T follicular helper cell (primary cell): ENCODE results near the gene MED14.
"Not testable (repeated sequence)": the region's sequence is repeated elsewhere in the genome, so short reads cannot be mapped to it uniquely, and the experiment has no call there.

Experiments used
- DNase-seq: peaks from one replicate; pipeline ENCODE4 v3.0.0-alpha.2; 2020; ENCODE audit warnings: low read depth
- total RNA-seq, 2 experiments: gene quantifications; one replicate each; lab custom pipeline; 2026; lab: John Stamatoyannopoulos, UW

MED14 gene
- 39.8 to 66.2 reads per million in 2 experiments for total RNA-seq

DNA sequence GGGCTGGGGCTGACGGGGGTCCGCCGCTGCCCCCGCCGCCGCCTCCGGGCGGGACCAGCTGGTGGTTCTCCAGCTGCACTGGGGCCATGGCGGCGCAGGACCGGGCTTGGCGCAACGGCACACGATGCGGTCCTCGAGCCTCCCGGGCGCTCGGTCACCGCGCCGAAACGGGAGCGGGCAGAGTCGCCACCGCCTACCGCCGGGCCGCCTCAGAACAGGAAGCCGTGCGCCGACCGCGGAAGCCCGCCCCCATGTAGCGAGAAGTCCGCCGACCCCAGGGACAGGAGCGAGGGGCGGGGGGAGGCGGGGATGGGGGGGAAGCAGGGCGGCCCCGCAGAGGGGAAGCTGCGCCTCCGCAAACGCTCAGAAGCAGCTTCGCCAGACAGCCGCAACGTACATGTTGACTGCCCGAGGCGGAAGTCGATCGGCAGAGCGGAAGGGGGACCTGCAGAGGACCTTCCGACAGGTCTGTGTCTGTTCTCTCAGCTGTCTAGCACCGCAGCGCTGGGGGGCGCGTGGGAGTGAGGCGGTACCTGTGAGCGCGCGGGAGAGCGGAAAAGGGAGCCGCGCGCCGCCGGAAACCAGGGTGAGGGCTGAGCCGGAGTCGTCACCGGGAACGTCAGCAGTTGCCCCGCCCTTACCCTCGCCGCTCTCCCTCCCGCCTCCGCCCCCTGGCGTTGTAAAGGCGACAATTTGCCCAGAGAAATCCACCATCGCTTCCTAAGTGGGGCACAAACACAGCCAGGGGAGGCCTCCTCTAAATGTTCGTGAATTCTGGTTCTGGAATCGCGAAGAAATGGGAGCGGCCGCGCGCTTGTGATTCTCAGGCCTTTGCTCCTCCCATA lies at the start of gene MED14:
Gene MED14, minus strand, starts transcription at position 218 of the 845 bp plus-strand sequence. Its CDS starts 130 bp downstream, at position 88.
- DNase-seq: peak; percentile 94

DNA sequence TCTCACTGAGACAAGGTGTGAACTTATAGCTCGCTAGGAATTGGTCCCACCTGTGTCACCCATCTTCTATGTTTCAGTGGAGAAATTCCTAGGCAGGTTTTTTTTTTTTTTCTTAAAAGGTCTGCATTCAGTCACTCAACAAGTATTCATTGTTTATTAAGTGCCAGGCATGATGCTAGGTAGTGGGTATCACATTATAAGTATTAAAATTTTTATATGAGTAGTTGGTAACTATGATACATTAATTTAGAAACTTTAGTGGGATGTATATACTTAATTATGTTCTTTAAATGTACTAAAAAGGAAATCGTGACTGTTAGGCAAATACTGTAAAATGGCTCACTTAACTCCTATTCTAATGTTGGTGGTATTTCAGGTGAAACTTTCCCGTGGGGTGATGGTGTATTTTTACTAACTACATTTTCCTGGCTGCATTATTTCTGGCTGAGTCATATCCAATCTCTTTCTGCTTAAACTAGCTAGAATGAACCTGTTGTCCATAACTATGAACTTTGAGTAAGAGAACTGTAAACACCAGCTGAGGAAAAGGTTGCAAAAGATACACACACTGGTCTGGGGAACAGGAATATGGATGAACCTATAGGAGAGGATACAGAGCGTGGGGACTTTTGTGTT lies 49.3 kb upstream of the MED14 start:
- DNase-seq: no peak

DNA sequence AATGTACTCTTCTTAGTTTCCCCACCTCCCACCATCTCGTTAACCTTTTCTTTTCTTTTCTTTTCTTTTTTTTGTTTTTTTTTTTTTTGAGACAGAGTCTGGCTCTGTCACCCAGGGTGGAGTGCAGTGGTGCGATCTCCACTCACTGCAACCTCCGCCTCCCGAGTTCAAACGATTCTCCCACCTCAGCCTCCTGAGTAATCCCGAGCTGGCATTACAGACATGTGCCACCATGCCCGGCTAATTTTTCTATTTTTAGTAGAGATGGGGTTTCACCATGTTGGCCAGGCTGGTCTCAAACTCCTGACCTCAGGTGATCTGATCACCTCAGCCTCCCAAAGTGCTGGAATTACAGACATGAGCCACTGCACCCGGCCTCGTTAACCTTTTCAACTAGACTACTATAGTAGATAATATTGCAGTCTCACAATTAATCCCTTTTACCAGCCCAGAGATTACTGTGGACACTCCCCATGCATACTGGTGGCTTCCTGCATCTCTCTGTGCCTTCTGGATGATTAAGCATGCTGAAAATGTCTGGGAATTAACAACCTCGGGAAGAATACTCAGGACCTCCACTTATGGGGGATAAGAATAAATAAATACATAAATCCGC lies 47.4 kb upstream of the MED14 start:
- DNase-seq: not testable (repeated sequence)

DNA sequence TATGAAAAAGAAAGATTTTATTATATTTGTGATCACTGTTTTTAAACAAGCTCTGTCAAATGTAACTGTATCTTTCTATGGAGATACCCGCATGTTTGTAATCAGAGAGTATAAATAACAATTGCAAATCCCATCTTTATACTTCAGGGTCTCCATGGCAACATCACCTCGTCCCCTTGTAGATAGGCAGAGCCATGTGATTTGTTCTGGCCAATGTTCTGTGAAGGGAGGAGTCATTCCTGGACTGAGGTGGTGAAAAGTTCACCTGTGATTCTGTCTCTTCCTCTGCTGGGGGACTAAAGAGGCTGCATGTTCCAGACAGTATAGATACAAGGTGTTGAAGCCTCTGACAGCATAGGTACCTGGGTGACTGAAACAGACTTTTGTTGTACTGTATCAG lies 45.6 kb upstream of the MED14 start:
- DNase-seq: no peak

DNA sequence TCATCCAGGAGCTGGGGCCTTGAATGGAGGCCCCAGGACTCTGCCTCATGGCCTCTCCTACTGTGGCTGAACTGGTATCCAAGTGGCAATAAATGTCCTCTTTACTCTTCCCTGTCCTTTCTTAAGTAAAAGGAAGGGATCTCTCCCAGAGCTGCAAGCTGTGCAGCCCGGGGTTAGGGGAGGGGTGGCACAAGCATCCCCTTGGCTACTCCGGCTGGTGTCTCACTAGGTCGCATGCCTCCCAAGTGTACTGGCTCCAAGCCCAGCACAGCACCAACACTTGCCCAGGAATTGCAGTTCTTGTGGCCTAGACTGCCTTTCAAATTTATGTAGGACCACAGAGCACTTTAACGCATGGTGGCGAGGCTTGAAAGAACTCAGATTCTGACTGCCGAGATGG lies 44.7 kb upstream of the MED14 start:
- no peak for DNase-seq

DNA sequence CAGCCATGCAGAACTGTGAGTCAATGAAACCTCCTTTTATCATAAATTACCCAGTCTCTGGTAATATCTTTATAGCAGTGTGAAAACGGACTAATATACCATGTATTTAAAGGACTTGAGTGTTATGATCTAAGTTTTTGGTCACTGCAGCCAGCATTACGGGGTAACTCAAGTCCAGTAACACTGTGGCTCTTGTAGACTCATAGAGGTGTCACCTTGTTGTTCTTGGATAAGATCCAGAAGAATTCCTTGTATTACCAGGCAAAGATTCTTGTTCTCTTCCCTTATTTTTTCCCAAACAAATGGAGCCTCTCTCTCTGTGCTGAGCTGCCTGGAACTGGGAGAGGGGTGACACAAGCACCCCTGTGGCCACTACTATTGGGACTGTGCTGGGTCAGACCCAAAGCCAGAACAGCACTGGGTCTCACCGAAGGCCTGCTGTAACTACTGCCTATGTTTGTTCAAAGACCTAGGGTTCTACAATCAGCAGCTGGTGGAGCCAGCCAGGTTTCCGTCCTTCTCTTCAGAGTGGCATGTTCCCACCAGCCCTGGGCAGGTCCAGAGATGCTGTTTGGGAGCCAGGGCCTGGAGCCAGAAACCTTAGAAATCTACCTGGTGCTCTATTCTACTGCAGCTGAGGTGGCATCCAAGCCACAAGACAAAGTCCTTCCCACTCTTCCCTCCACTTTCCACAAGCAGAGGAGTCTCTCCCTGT lies 43.7 kb upstream of the MED14 start:
- DNase-seq: no peak

DNA sequence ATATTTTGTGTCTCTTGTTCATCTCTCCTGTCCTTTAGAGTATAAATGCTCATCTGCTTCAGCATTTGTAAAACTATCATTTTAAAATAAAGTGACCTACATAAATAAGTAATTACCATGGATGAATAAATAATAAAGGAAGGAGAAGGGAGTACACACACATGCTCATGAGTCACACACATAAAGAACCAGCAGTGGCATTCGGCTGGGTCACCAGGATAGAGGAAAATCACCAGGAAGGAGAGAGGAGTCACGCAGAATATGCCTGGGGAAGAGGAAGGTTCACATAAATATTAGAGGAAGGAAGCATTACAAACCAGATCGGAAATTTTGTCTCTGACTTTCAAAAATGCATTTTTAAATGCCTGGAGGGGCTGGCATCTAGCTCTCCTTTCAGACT lies 38.5 kb upstream of the MED14 start:
- no peak for DNase-seq

DNA sequence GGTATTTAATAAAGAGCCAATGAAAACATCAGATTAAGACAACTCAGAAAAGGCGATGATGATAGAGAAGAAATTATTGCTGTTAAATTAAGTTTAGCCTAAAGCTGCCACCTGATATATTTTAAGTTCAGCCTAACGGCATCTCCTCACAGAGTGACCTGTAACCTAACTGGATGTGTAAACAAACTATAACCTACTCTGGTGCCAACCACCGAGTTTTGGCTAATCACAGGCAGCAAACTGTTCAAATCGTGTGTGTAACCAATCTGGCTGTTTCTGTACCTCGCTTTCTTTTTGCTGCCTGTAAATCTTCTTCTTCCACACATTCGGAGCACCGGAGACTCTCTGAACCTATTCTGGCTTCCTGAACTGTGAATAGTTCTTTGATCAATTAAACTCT lies 37.8 kb upstream of the MED14 start:
- no peak for DNase-seq

DNA sequence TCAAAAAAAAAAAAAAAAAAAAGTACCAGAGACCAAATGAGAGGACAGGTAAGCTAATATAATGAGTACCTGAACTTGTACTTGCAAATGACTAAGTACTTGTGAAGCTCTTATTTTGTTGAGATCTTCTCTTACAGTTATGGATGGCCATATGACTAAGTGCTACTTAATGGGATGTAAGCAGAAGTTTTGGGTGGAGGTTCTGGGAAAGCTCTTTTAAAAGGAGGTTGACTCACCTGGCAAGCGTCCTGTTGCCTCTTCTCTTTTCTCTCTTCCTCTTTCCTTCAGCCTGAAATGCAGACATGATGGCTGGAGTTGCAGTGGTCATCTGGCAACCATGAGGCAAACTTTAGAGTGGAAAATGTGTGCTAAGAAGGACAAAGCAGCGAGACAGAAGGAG lies 36.9 kb upstream of the MED14 start:
- no peak for DNase-seq

DNA sequence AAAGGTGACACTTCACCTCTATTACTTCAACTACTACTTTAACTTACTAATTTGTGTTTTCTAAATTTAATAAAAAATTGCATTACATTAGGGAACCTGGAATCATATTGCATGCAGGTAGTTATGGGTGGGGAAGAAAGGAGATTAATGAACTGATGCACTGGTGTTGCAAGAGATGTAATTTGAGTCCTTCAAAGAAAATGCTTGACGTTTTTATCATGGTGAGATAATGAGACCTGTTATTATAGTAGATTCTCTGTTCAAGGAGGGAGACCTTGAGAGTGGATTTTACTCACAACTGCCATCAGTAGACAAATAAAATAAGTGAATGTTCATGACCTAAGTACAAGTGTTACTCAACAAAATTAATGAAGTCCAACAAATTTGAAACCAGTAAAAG lies 26.4 kb upstream of the MED14 start:
- DNase-seq: no peak

DNA sequence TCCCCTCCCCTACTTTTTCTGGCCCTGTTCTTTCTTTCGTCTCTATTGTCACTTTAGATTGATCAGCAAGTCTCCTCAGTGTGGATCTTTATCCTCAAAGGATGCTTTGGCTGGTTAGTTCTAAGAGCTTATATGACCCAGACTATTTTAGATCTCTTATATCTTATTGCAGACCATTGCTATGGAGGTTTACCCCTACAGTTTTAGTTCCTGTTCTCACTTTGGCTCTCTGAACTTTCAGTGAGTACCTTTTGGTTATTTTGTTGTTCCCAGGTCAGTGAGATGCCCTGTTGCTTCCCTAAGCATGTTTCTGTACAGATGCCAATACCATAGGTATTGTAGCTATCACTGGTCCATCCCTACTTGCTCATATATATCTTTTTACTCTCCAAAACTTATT lies 24.0 kb upstream of the MED14 start:
- DNase-seq: no peak

DNA sequence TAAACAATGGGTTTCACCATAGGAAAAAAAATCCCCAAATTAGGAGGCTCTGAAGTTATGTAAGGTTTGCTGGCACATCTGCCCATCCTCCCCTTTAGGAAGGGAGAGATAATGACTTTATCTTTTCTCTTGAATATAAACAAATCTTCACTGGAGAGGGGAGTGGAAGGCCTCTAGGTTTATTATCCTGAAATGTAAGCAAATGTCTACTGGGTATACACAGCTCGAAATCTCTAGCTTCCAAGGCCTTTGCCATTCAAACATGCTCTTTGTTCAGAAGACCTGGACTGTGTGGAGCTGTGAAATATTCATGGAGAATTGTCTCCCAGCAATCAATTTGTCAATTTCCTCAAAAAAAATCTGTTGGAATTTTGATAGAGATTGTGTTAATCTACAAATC lies 21.7 kb upstream of the MED14 start:
- no peak for DNase-seq

DNA sequence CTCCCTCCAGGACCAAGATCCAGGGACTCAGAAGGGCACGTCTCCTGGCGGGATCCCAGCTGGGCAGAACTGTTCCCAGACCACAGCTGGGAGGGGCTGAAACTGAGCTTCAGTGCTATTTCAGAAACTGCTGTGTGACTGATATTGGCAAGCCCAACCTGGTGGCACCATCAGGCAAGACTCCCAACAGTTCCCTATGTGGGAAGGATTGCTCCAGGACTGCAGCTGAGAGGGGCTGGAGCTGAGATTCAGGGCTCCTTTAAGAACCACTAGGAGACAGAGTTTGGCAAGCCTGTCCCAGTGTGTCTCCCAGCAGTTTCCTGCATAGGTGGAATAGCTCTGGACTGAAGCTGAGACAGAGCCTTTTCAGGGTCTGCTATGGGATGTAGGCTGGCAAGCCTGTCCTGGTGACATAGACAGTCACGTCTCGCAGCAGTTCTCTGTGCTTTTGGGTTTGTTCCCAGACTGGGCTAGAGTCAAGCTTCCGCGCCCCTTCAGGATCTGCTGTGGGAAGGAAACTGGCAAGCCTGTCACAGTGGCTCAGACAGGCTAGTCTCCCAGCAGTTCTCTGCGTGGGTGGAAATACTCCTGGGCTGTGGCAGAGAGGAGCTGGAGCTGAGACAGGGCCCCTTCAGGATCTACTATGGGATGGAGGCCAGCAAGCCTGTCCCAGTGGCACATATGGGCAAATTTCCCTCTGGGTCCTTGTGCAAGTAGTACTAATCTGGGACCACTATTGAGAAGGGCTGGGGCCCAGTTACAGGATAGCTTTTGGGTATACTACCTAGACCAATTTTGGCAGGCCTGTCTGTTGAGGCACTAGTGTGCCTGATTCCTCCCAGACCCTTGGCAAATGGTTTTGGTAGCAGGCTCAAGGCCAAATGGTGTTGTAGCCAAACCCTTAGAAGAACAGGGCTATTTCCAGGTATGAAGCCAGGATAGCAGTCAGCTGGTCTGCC lies 20.2 kb upstream of the MED14 start:
- no peak for DNase-seq

DNA sequence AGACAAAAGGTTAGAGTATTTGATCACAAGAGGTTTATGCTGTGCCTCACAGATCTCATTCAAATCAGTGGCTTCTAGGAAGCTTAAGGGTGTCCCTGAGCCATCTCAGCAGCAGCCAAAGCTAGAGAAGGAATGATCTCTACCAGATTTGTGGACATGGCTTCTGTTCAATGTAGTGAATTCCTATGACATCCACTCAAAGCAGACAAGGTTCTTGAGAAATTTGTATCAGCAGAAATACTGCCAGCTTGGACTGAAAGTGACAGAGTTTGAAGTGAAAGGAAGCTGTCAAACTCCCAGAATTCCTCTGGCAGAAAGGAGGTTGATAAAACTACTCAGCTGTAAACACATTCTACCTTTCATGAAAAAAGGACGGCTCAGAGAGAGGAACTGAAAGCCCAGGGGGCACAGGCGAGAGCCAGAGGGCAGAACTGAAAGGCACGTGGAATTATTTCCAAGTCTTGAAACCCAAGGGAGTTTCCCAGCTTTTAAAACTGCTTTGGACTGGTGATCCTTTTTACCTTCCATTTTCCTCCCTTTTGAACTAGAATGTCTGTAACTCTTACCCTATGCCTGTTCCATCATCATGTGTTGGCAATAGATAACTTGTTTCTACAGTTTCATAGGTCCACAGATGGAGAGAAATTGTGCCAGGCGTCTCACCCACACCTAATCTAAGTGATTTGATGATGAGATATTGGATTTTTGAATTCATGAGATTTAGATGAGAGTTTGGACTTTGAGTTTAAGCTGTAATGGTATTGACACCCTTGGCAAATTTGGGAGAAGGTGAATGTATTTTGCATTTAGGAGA lies 14.5 kb upstream of the MED14 start:
- no peak for DNase-seq

DNA sequence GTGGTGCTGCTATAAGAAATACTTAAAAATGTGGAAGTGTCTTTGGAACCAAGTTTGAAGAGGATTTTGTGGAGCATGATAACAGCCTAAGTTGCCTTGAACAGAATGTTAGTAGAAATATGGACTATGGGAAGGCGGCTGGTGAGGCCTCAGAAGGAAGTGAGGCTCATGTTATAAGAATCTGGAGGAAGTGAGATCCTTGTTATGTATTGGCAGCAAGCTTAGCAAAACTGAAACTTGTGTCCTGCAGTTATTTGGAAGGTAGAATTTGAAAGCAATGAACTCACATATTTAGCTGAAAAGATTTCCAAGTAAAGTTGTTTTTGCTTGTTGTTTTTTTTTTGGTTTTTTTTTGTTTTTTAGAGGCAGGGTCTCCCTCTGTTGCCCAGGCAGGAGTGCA lies 13.6 kb upstream of the MED14 start:
- DNase-seq: no peak

DNA sequence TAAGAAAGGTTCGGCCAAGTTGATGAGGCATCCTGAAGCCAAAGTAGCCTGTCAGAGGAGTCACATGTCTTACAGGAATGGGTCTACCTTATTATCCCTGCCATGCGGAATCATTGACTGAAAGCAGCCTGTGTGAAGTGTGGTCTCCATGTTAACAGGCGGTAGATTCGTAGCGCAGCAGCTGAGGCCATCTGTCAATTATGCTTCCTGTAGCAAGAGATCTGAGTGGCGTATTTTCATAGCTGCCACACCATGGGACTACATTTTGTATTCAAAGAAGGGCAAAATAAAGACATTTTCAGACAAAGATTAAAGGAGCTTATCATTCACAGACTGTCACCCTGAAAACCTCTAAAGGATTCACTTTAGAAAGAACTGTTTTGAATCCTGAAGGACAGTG lies 11.2 kb upstream of the MED14 start:
- DNase-seq: no peak

DNA sequence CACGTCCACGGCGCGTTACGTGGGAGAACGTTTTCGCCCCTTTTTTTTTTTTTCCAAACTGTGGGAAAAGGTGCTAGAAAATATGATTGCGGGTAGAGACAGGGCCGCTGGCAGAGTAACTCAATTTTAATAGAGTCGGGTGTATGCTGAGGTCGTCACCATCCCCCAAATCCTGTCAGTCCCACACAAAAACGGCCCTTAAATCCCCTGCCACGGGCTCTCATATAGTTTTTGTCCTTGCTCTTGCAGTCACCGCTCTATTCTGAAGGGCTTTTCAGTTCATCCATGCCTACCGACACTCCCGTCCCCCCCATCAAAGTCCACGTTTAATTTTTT lies 796 bp upstream of the MED14 start:
- no peak for DNase-seq

DNA sequence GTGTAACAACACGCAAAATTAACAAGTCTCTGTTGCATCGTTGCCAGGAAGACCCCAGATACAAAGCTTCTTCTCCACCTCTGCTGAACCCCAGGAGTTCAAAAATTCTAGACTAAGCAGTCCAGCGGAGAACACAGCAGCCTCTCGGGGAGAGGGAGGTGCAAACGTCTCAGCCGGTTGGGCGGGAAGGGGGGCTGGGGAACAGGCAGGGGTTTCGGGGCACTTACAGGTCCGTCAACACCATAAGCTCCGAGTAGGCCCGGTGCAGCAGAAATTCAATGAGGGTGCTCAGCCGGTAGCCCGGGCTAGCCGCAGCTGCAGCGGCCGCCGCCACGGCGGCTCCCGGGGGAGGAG lies 394 bp downstream of the MED14 start:
- no peak for DNase-seq

DNA sequence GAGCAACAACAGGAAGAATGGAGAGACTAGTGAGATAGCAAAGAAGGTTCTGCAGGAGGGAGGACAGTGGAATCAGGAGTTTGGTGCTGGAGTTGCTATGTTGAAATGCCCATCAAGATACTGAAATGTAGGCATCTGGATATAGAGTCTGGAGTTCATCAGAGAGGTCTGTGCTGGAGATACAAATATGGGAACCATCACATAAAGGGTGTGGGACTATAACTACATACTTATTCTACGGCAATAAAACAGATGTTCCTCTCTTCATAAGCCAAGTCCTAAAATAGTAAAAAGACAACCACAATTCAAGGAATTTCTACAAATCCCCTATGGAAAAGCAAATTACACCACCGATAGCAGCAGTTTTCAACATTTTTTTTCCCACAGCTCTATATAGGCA lies 1.6 kb downstream of the MED14 start:
- no peak for DNase-seq

DNA sequence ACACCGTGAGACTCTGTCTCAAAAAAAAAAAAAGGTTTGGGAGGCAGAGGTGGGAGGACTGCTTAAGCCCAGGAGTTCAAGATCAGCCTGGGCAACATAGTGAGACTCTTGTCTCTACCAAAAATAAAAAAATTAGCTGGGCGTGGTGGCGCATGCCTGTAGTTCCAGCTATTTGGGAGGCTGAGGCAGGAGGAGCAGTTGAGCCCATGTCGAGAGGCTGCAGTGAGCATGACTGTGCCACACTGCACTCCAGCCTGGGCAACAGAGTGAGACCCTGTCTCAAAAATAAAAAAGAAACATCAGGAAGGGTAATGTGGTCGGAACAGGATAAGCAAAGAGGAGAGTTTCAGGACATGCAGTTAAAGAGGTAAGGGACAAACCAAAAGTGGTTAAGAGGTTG lies 2.8 kb downstream of the MED14 start:
- DNase-seq: not testable (repeated sequence)
